Kidney epithelial cell (primary cell): ENCODE results near the gene ELAVL4. TPM values are rescaled to one million over a fixed set of nuclear protein-coding genes. Genes with fewer than 3 reads are reported as not detected.

Source experiments
- DNase-seq: peaks from one replicate; pipeline ENCODE4 v3.0.0-alpha.2; 2010; ENCODE audit warnings: low read depth
- H3K27me3 ChIP-seq: 2 replicates; pipeline ENCODE4 v1.6.0; 2011; ENCODE audit warnings: low read length; ENCODE audit not compliant: control insufficient read depth, insufficient read depth
- H3K36me3 ChIP-seq: 2 replicates; pipeline ENCODE4 v1.5.1; 2011; ENCODE audit warnings: low read length; ENCODE audit not compliant: control insufficient read depth, insufficient read depth
- H3K4me3 ChIP-seq: 2 replicates; pipeline ENCODE4 v1.5.1; 2011; ENCODE audit warnings: low read depth, mild to moderate bottlenecking, control low read depth, low read length
- total RNA-seq: library from RNA; depleted of rRNA; stranded (reverse); fragments of >200 nt; gene quantifications from 2 replicates; pipeline ENCODE4 v1.2.3, GENCODE V29; 2015
- TF ChIP-seq, protein P1 (sequence below): IDR thresholded peaks from 2 replicates; pipeline ENCODE4 v1.5.1; 2011; ENCODE audit warnings: mild to moderate bottlenecking, moderate library complexity, low read length, control low read depth, inconsistent platforms; ENCODE audit not compliant: insufficient read depth, poor library complexity, severe bottlenecking

ELAVL4 gene
- total RNA-seq, 1 donor from 2014 or later = 0.13 TPM

DNA sequence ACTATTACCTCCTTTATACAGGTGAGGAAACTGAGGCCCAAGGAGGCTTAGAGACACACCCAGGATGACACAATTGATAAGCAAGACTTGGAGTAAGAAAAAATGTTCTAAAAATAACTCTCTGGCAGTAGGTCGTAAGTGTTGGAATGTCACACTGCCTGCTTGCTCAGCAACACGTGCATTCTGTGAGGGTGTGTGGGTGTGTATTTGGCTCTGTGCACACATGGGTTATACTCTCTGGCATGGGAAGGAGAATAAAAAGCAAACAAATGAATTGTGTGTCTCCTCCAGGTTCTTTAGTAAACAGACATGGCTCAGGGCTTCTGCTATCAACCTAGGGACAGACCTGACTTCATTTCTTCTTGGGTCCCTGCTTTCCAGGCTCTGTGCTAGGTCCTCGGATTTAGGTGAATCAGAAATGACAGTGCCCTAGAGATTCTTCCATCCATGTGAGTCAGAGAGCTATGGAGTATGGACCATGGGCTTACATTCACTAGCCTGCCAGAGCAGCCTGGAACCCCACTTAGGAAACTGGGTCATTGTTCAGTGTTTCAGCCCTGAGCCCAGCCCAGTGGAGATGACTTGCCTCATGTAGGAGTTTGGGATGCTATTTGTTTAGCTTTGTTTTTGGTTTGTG, 72.4 kb downstream of the ELAVL4 start:
- DNase-seq = no peak

DNA sequence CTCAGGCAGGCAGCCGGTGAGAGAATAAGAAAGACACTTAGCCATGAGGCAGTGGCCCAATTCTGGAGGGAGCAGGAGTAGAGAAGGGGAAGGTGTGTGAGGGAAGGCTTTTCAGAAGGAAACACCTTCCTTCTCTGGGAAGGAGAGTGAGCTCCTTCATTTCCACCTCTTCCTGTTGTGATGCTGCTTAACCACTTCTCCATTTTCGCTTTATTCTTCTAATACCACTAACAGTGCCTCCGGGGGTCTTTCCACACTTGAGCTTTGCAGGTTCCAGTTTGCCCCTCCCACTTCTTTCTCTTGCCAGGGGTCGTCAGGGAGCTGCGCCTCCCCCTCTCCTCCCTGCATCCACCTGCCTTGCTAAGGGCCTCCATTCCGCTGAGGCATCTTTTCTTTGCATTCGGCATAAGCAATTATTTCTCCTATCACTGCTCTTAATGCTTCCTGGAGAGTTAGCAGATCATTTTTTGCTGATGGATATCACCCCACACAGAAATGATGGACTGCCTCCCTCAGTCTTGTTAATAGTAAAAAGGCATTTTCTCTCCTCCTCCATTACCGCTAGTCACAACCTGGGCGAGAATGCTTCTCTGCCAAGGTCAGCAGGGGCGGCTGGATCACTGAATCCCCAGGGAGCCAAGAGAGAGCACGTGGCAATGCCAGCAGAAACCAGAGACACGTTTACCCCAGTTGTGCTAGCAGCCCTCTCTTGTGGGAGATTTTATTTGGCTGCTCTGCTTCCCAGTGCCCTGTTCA, 74.8 kb downstream of the ELAVL4 start:
- Histone ChIP-seq H3K27me3 (no peaks in the 10 kb centered on the region), H3K4me3 (no peak overlapping the region), H3K36me3 (no peaks in the 10 kb centered on the region)
- TF ChIP-seq, protein P1, sequence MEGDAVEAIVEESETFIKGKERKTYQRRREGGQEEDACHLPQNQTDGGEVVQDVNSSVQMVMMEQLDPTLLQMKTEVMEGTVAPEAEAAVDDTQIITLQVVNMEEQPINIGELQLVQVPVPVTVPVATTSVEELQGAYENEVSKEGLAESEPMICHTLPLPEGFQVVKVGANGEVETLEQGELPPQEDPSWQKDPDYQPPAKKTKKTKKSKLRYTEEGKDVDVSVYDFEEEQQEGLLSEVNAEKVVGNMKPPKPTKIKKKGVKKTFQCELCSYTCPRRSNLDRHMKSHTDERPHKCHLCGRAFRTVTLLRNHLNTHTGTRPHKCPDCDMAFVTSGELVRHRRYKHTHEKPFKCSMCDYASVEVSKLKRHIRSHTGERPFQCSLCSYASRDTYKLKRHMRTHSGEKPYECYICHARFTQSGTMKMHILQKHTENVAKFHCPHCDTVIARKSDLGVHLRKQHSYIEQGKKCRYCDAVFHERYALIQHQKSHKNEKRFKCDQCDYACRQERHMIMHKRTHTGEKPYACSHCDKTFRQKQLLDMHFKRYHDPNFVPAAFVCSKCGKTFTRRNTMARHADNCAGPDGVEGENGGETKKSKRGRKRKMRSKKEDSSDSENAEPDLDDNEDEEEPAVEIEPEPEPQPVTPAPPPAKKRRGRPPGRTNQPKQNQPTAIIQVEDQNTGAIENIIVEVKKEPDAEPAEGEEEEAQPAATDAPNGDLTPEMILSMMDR = no peak
- DNase-seq = no peak

More for the DNA sequence above, 72.4 kb downstream of the ELAVL4 start:
- Histone ChIP-seq H3K4me3 (no peak overlapping the region), H3K36me3 (no peaks in the 10 kb centered on the region), H3K27me3 (no peaks in the 10 kb centered on the region)
- TF ChIP-seq, protein P1 = no peak

DNA sequence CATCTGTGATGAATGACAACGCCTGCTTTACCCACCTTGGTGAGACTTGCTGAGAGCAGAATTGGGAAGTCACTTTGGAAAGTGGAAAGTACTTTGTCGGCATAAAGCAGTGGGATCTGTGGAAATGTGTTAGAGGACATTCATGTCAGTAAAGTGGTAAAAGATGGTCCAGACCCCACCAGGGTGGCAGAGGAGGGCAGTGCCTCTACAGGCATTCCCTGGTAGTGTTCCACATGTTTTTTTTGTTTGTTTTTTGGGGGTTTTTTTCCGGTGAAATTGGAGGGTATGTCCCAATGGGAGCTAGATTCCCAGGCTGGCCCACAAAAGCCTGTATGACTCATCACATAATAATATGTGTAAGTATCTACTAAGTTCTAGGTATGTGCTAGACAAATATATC, 80.6 kb downstream of the ELAVL4 start:
- TF ChIP-seq, protein P1 = no peak
- H3K27me3 ChIP-seq = no peaks in the 10 kb centered on the region
- no peak for DNase-seq
- H3K4me3 ChIP-seq = no peak overlapping the region
- no peaks in the 10 kb centered on the region for H3K36me3 ChIP-seq

DNA sequence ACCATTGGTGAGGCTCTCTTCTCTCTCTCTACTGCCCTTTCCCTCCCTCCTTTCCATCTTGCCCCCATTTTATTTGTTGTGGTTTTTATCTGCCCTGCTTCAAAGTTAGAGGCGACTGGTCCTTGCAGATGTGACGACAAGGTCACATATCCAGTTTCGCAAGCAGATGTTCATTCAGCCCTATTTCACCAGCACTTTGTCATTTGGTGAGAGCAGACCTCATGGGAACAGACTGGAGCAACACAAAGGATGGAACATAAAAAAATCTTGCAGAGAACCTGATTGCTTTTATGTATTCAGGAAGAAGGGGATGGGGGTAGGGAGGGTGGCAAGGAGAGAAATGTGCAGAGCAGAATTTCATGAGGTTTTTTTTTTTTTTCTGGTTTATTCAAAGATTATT, 84.3 kb downstream of the ELAVL4 start:
- Histone ChIP-seq H3K36me3 (no peaks in the 10 kb centered on the region), H3K4me3 (no peak overlapping the region), H3K27me3 (no peaks in the 10 kb centered on the region)
- no peak for DNase-seq
- TF ChIP-seq, protein P1 = no peak

DNA sequence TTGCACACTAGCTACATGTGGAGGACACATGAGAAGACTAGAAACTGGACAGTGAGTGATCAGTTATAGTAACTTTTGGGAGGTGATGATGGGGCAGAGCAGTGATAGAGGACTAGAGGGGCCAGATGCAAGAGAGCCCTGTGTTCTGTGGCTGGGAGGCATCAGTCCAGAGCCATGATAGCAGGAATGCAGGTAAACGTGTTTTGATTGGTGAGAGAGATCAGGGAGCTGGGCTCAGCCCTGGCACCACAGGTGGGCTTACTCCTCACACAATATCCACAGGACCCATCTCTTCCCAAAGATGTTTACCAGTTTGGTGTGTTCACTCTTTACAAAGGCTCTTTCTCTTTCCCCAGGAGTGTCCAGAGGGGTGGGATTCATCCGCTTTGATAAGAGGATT, 86.5 kb downstream of the ELAVL4 start:
- no peak for DNase-seq
- no peaks in the 10 kb centered on the region for H3K27me3 ChIP-seq
- no peak overlapping the region for H3K4me3 ChIP-seq
- TF ChIP-seq, protein P1 = no peak
- no peaks in the 10 kb centered on the region for H3K36me3 ChIP-seq

DNA sequence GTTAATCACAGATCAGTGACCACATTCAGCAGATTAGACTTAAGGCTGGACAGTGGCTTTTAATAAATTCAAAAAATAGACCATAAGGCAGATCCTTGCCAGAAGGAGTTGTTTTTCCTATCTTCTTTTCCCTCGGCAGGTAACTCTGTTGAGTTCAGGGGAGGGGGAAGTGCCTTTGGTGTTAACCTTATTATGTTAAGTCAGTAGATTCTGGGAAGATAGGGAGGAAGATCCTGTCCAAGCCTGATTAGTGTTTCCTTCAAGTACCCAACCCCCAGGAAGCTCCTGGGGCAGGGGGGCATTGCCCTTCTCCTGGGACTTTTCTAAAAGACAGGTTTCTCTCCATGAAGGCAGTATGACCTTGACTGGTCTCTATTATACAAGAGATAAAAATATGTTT, 87.4 kb downstream of the ELAVL4 start:
- no peaks in the 10 kb centered on the region for H3K36me3 ChIP-seq
- TF ChIP-seq, protein P1 = no peak
- no peak for DNase-seq
- no peaks in the 10 kb centered on the region for H3K27me3 ChIP-seq
- no peak overlapping the region for H3K4me3 ChIP-seq
